B cell (primary cell): ENCODE measurements around the gene JCAD. TPM values are rescaled to one million over a fixed set of nuclear protein-coding genes. Genes with fewer than 3 reads are reported as not detected.

Experiments
- ATAC-seq: fragments of 200-7000 bp; cut with Tn5 transposase; one replicate; pipeline ENCODE4 v1.10.0; 2021; ENCODE audit warnings: low read depth, mild to moderate bottlenecking, moderate number of reproducible peaks, moderate library complexity
- CTCF ChIA-PET: fragments of 350-600 bp; sonication (Branson Sonifier 250); formaldehyde crosslinking; loops from one replicate; lab custom pipeline; 2021; ENCODE audit warnings: antibody characterized with exemption, inconsistent platforms; lab: Charles Lee
- POLR2A ChIA-PET: fragments of 350-600 bp; sonication (Branson Sonifier 250); formaldehyde crosslinking; loops from one replicate; lab custom pipeline; 2021; ENCODE audit warnings: antibody characterized with exemption; lab: Charles Lee
- DNase-seq: peaks from one replicate; pipeline ENCODE4 v3.0.0; 2013
- H2AFZ ChIP-seq: 2 replicates; pipeline ENCODE4 v1.6.1; 2012; ENCODE audit warnings: mild to moderate bottlenecking, low read depth, low read length; ENCODE audit not compliant: insufficient read depth, poor library complexity, severe bottlenecking
- H3K27ac ChIP-seq, 2 donors: 1 replicate in 1 of 2; 2 replicates in 1 of 2; pipeline ENCODE4 v1.5.1; 2012 to 2013; ENCODE audit warnings: low read length in 2 of 2, mild to moderate bottlenecking in 2 of 2, moderate library complexity in 1 of 2
- H3K27me3 ChIP-seq, 4 experiments: fragments of 200-600 bp in 1 of 4; sonication (generic) in 1 of 4; replicated peaks in 1 of 4; 1 replicate in 2 of 4; 2 replicates in 2 of 4; pipeline versions ENCODE4 v1.6.1 to v1.7.0; 2013 to 2016; ENCODE audit warnings: low read length in 3 of 4, mild to moderate bottlenecking in 2 of 4, mixed read lengths in 1 of 4, moderate library complexity in 1 of 4; ENCODE audit not compliant: insufficient read depth in 4 of 4, control insufficient read depth in 3 of 4; ENCODE audit errors: control extremely low read depth in 1 of 4
- H3K36me3 ChIP-seq, 2 experiments: replicated peaks in 1 of 2; 1 replicate in 1 of 2; 2 replicates in 1 of 2; pipeline versions ENCODE4 v1.6.1 to v1.7.1; 2013; ENCODE audit warnings: low read length in 1 of 2; ENCODE audit not compliant: insufficient read depth in 2 of 2, control insufficient read depth in 1 of 2; ENCODE audit errors: control extremely low read depth in 1 of 2, extremely low read depth in 1 of 2
- H3K4me1 ChIP-seq, 2 donors: fragments of 200-600 bp in 1 of 2; sonication (generic) in 1 of 2; 1 replicate in 1 of 2; 2 replicates in 1 of 2; pipeline versions ENCODE4 v1.5.1 to v1.6.1; 2013 to 2017; ENCODE audit warnings: low read length in 2 of 2; ENCODE audit not compliant: control insufficient read depth in 2 of 2, insufficient read depth in 2 of 2
- H3K4me2 ChIP-seq: replicated peaks from 2 replicates; pipeline ENCODE3; 2012; ENCODE audit warnings: mild to moderate bottlenecking, low read depth, low read length; ENCODE audit not compliant: poor library complexity, severe bottlenecking
- H3K4me3 ChIP-seq, 5 experiments: fragments of 200-600 bp in 1 of 5; sonication (generic) in 1 of 5; 1 replicate in 3 of 5; 2 replicates in 2 of 5; pipeline versions ENCODE4 v1.5.1 to v1.7.0; 2011 to 2016; ENCODE audit warnings: low read length in 4 of 5, mild to moderate bottlenecking in 4 of 5, low read depth in 2 of 5, control low read depth in 1 of 5, moderate library complexity in 1 of 5; ENCODE audit not compliant: insufficient read depth in 1 of 5; ENCODE audit errors: control extremely low read depth in 1 of 5, extremely low read depth in 1 of 5
- H3K79me2 ChIP-seq: fragments of 200-600 bp; sonication (generic); one replicate; pipeline ENCODE4 v1.6.0; 2016; ENCODE audit warnings: low read length; ENCODE audit not compliant: control insufficient read depth, insufficient read depth
- H3K9ac ChIP-seq: fragments of 200-600 bp; sonication (generic); 2 replicates; pipeline ENCODE4 v1.6.1; 2017; ENCODE audit warnings: mild to moderate bottlenecking, low read length, moderate library complexity
- H3K9me3 ChIP-seq, 3 donors: one replicate each; pipeline versions ENCODE4 v1.6.1 to v1.7.1; 2013; ENCODE audit warnings: low read length in 2 of 3; ENCODE audit not compliant: control insufficient read depth in 2 of 3, insufficient read depth in 1 of 3; ENCODE audit errors: control extremely low read depth in 1 of 3
- H4K20me1 ChIP-seq: 2 replicates; pipeline ENCODE4 v1.6.0; 2012; ENCODE audit warnings: mild to moderate bottlenecking, low read length; ENCODE audit not compliant: insufficient read depth, control insufficient read depth, poor library complexity, severe bottlenecking
- H3K27ac Mint-ChIP-seq: one replicate; pipeline ENCODE4 v1.8.0; 2021; ENCODE audit warnings: mixed read lengths
- H3K27me3 Mint-ChIP-seq: one replicate; pipeline ENCODE4 v1.8.0; 2021; ENCODE audit warnings: mixed read lengths
- H3K4me1 Mint-ChIP-seq: one replicate; pipeline ENCODE4 v1.8.0; 2021; ENCODE audit warnings: mixed read lengths
- H3K4me3 Mint-ChIP-seq: one replicate; pipeline ENCODE4 v1.8.0; 2021; ENCODE audit warnings: mixed read lengths
- H3K9me3 Mint-ChIP-seq: one replicate; pipeline ENCODE4 v1.8.0; 2022; ENCODE audit warnings: mixed read lengths; ENCODE audit not compliant: insufficient read depth
- EZH2 ChIP-seq: IDR thresholded peaks from 2 replicates; pipeline ENCODE4 v1.6.1; 2012; ENCODE audit warnings: borderline replicate concordance, low read depth, mild to moderate bottlenecking, moderate library complexity, low read length; ENCODE audit not compliant: insufficient read depth, poor library complexity, severe bottlenecking
- WGBS: methylation state at CpG from one replicate; pipeline ENCODE4 v1.1.5; 2013; ENCODE audit warnings: missing lambda C conversion rate; ENCODE audit not compliant: insufficient coverage; 5-methylcytosine and 5-hydroxymethylcytosine counted together
- intact Hi-C: fragments of 100-400 bp; cut with micrococcal nuclease; formaldehyde crosslinking; loops from one replicate; pipeline ENCODE4 v1.10.0; 2022
- polyA plus RNA-seq: library from polyadenylated mRNA; depleted of rRNA; stranded (reverse); fragments of >200 nt; gene quantifications from 2 replicates; pipeline ENCODE4 v1.2.3, GENCODE V29; 2012
- total RNA-seq, 2 donors: library from RNA; stranded (reverse); fragments of 120-200 nt in 1 of 2; gene quantifications; 1 replicate in 1 of 2; 2 replicates in 1 of 2; pipeline versions ENCODE4 v1.2.3 to v1.2.4, GENCODE V29; 2013 to 2022
- TF ChIP-seq, protein P1 (sequence below): fragments of 200-600 bp; IDR thresholded peaks from one replicate; pipeline ENCODE4 v1.8.0; 2022; ENCODE audit warnings: antibody characterized with exemption, mild to moderate bottlenecking

The JCAD gene
- total and polyA plus RNA-seq, 2 donors (not counting 1 experiment from before 2014, with no cell fraction given): 0.37 TPM; not detected in 1

DNA sequence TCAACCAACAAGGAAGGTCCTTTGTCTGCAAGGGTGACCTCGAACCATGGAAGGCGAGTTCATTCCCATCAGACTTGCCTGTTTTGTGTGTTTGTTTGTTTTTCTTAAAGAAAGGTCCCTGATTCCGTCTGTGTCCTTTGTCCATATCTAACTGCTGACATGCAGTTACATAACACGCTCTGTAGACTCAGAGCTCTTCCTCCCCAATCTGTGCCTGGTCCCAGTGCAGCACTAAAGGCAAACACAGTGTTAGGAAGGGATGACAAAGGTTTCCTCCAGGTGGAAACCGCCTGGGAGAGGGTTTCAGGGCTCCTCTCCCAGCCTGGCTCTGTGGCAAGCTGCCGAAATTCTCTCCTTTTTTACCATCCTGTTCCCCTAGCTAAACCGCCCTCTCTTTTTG lies 13.4 kb downstream of the JCAD start:
- H3K36me3 ChIP-seq: no peaks in the 10 kb centered on the region
- Mint-ChIP-seq H3K27me3 (peaks cover 41% of the 10 kb centered on the region), H3K9me3 (no peaks in the 10 kb centered on the region), H3K27ac (no peak overlapping the region), H3K4me3 (no peak overlapping the region), H3K4me1 (peaks cover 21% of the 10 kb centered on the region)
- TF ChIP-seq EZH2: no peak
- TF ChIP-seq, protein P1, sequence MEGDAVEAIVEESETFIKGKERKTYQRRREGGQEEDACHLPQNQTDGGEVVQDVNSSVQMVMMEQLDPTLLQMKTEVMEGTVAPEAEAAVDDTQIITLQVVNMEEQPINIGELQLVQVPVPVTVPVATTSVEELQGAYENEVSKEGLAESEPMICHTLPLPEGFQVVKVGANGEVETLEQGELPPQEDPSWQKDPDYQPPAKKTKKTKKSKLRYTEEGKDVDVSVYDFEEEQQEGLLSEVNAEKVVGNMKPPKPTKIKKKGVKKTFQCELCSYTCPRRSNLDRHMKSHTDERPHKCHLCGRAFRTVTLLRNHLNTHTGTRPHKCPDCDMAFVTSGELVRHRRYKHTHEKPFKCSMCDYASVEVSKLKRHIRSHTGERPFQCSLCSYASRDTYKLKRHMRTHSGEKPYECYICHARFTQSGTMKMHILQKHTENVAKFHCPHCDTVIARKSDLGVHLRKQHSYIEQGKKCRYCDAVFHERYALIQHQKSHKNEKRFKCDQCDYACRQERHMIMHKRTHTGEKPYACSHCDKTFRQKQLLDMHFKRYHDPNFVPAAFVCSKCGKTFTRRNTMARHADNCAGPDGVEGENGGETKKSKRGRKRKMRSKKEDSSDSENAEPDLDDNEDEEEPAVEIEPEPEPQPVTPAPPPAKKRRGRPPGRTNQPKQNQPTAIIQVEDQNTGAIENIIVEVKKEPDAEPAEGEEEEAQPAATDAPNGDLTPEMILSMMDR: no peak
- no peak overlapping the region for H3K4me3 ChIP-seq
- no peaks in the 10 kb centered on the region for H4K20me1 ChIP-seq
- no peak for DNase-seq
- no peaks in the 10 kb centered on the region for H3K9me3 ChIP-seq
- H3K4me2 ChIP-seq: no peak overlapping the region
- H3K27me3 ChIP-seq: peaks cover 0 to 25% (median 14%) of the 10 kb centered on the region in 4 experiments
- intact Hi-C loops: no loop called here
- CTCF ChIA-PET: no interaction called here
- WGBS: 84% methylated on average over 5 of the region's 7 CpGs
- no peak overlapping the region for H2AFZ ChIP-seq
- ATAC-seq: no peak
- H3K9ac ChIP-seq: no peak overlapping the region
- no peak overlapping the region for H3K27ac ChIP-seq
- H3K4me1 ChIP-seq: peaks cover 6 to 9% of the 10 kb centered on the region in 2 donors
- POLR2A ChIA-PET: no interaction called here
- H3K79me2 ChIP-seq: no peaks in the 10 kb centered on the region

DNA sequence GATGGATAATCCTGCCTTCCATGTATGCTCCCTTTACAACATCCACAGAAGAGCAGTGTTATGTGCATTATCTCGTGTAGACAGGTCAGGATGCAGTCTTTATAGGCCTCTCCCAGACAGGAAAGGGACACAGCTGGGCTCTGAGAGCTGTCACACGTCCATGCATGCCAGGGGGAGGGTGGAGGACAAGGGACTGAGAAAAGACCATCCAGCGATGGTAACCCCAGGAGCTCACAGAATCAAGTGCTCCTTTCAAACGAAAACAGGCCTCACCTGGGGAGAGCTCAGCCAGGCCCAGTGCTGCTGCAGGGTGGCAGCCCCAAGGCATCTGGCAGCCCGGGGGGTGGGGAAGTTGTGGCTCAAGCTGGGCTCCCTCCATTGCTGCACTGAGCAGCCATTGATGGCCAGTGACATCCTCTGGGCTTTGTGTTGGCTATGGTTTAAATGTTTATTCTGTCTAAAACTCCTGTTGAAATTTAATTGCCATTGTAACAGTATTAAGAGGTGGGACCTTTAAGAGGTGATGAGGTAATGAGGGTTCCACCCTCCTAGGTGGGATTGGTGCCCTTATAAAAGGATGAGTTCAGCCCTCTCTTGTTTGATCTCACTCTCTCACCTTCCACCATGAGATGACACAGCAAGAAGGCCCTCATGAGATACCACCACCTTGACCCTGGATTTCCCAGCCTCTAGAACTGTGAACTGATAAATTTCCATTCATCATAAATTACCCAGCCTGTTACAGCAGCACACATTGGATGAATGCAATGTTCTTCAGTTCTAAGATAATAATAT lies 15.7 kb downstream of the JCAD start:
- Histone ChIP-seq H3K36me3 (no peaks in the 10 kb centered on the region), H3K79me2 (no peaks in the 10 kb centered on the region), H3K4me1 (peaks cover 0 to 3% of the 10 kb centered on the region in 2 donors), H3K9me3 (no peaks in the 10 kb centered on the region), H3K4me2 (no peak overlapping the region), H3K4me3 (no peak overlapping the region), H3K27me3 (peaks cover 0 to 18% (median 4%) of the 10 kb centered on the region in 4 experiments), H3K9ac (no peak overlapping the region), H3K27ac (no peak overlapping the region), H2AFZ (no peak overlapping the region), H4K20me1 (no peaks in the 10 kb centered on the region)
- ATAC-seq: no peak
- CTCF ChIA-PET: interaction anchor here (1.2 kb wide), 1 partner anchor 16 kb away, joined by 5 read pairs; no protein-coding TSS in a partner anchor
- Mint-ChIP-seq H3K4me3 (no peak overlapping the region), H3K27ac (no peak overlapping the region), H3K9me3 (no peaks in the 10 kb centered on the region), H3K27me3 (peaks cover 26% of the 10 kb centered on the region), H3K4me1 (peaks cover 12% of the 10 kb centered on the region)
- intact Hi-C loops: no loop called here
- no peak for DNase-seq
- POLR2A ChIA-PET: no interaction called here
- no peak for TF ChIP-seq EZH2
- TF ChIP-seq, protein P1: no peak
- WGBS: 27% methylated on average over 4 of the region's 5 CpGs
